ENCODE measurements around the gene MTURN.

The MTURN gene

DNA sequence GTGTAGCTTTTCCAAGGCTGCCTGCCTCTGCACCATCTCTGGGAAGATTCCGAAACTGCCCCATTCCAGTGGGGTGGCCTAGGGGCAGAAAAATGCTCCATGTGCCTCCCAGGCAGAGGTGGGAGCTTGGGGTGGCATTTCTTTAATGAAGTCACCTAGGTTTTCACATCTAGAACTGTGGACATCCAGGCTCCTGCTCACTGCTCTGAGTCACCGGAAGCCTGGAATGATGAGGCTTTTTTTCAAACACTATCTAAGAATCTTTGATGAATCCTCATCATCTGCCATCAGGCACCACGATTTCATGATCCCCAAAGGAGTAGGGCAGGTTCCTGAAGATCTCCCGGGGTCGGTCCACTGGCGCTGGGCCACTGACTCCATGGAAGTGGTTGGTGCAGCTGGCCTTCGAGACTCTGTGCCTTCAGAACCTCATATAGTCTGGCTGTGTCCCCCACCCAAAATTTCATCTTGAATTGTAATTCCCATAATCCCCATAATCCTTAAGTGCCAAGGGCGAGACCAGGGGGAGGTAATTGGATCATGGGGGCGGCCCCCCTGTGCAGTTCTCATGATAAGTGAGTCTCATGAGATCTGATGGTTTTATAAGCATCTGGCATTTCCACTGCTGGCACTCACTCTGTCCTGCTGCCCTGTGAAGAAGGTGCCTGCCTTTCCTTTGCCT is 37.1 kb downstream of the MTURN start:
- Histone ChIP-seq H3F3A (ENCODE audit: insufficient read depth, low read length) (no peaks in the 10 kb centered on the region), H3K4me3 (ENCODE audit: low read depth, low read length, poor library complexity, severe bottlenecking) (no peak overlapping the region), H3K36me3 (ENCODE audit: insufficient read depth, low read length) (no peaks in the 10 kb centered on the region), H3K4me2 (ENCODE audit: low read length) (no peak overlapping the region), H3K9me2 (ENCODE audit: low read depth, low read length) (no peaks in the 10 kb centered on the region), H2AFZ (ENCODE audit: low read length) (no peak overlapping the region), H3K79me2 (ENCODE audit: insufficient read depth, low read length) (no peaks in the 10 kb centered on the region), H4K20me1 (ENCODE audit: insufficient read depth, low read length) (no peaks in the 10 kb centered on the region), H3K27me3 (ENCODE audit: insufficient read depth, low read length) (no peaks in the 10 kb centered on the region), H3K9ac (ENCODE audit: low read length) (no peak overlapping the region), H3K4me1 (ENCODE audit: insufficient read depth, low read length, severe bottlenecking) (peaks cover 47% of the 10 kb centered on the region), H3K9me3 (ENCODE audit: low read length) (no peaks in the 10 kb centered on the region), H3K27ac (ENCODE audit: low read depth, low read length, poor library complexity, severe bottlenecking) (no peak overlapping the region)
- TF ChIP-seq CTCF (IDR thresholded peaks at IDR 0.05; ENCODE audit: low read length) (no peak), EZH2 (IDR thresholded peaks at IDR 0.05; ENCODE audit: borderline replicate concordance, low read length) (no peak)

- no peak overlapping the region for H3K9ac ChIP-seq (ENCODE audit: low read length)
- no peaks in the 10 kb centered on the region for H4K20me1 ChIP-seq (ENCODE audit: insufficient read depth, low read length)
- H3F3A ChIP-seq (ENCODE audit: insufficient read depth, low read length) = no peaks in the 10 kb centered on the region
- H3K4me3 ChIP-seq (ENCODE audit: low read depth, low read length, poor library complexity, severe bottlenecking) = no peak overlapping the region
- no peaks in the 10 kb centered on the region for H3K79me2 ChIP-seq (ENCODE audit: insufficient read depth, low read length)
- no peak overlapping the region for H3K27ac ChIP-seq (ENCODE audit: low read depth, low read length, poor library complexity, severe bottlenecking)
- no peaks in the 10 kb centered on the region for H3K9me3 ChIP-seq (ENCODE audit: low read length)
- no peaks in the 10 kb centered on the region for H3K36me3 ChIP-seq (ENCODE audit: insufficient read depth, low read length)
- H3K27me3 ChIP-seq (ENCODE audit: insufficient read depth, low read length) = no peaks in the 10 kb centered on the region
- no peaks in the 10 kb centered on the region for H3K9me2 ChIP-seq (ENCODE audit: low read depth, low read length)
- TF ChIP-seq EZH2 (IDR thresholded peaks at IDR 0.05; ENCODE audit: borderline replicate concordance, low read length) (no peak), CTCF (IDR thresholded peaks at IDR 0.05; ENCODE audit: low read length) (no peak)
- H2AFZ ChIP-seq (ENCODE audit: low read length) = no peak overlapping the region
- no peak overlapping the region for H3K4me2 ChIP-seq (ENCODE audit: low read length)
- H3K4me1 ChIP-seq (ENCODE audit: insufficient read depth, low read length, severe bottlenecking) = peaks cover 52% of the 10 kb centered on the region
Observed at GRCh38 chr7:30172451-30172850, 37.7 kb downstream of the MTURN start.

- Histone ChIP-seq H3K9ac (ENCODE audit: low read length) (no peak overlapping the region), H3F3A (ENCODE audit: insufficient read depth, low read length) (no peaks in the 10 kb centered on the region), H3K4me3 (ENCODE audit: low read depth, low read length, poor library complexity, severe bottlenecking) (no peak overlapping the region), H3K4me2 (ENCODE audit: low read length) (no peak overlapping the region), H3K9me3 (ENCODE audit: low read length) (no peaks in the 10 kb centered on the region), H3K27ac (ENCODE audit: low read depth, low read length, poor library complexity, severe bottlenecking) (no peak overlapping the region), H3K79me2 (ENCODE audit: insufficient read depth, low read length) (no peaks in the 10 kb centered on the region), H3K27me3 (ENCODE audit: insufficient read depth, low read length) (no peaks in the 10 kb centered on the region), H3K36me3 (ENCODE audit: insufficient read depth, low read length) (no peaks in the 10 kb centered on the region), H2AFZ (ENCODE audit: low read length) (no peak overlapping the region), H3K9me2 (ENCODE audit: low read depth, low read length) (no peaks in the 10 kb centered on the region), H4K20me1 (ENCODE audit: insufficient read depth, low read length) (no peaks in the 10 kb centered on the region), H3K4me1 (ENCODE audit: insufficient read depth, low read length, severe bottlenecking) (peaks cover 60% of the 10 kb centered on the region)
- TF ChIP-seq CTCF (IDR thresholded peaks at IDR 0.05; ENCODE audit: low read length) (peak; percentile 50), EZH2 (IDR thresholded peaks at IDR 0.05; ENCODE audit: borderline replicate concordance, low read length) (no peak)
Observed at GRCh38 chr7:30173058-30173897, 38.5 kb downstream of the MTURN start.

Measured in OCI-LY1 (cell line).